Measurements from ENCODE around the gene LGMN. TPM values are rescaled to one million over a fixed set of nuclear protein-coding genes. Genes with fewer than 3 reads are reported as not detected.

LGMN gene
- total RNA-seq, 1 donor from 2014 or later, result 34.0 TPM

DNA sequence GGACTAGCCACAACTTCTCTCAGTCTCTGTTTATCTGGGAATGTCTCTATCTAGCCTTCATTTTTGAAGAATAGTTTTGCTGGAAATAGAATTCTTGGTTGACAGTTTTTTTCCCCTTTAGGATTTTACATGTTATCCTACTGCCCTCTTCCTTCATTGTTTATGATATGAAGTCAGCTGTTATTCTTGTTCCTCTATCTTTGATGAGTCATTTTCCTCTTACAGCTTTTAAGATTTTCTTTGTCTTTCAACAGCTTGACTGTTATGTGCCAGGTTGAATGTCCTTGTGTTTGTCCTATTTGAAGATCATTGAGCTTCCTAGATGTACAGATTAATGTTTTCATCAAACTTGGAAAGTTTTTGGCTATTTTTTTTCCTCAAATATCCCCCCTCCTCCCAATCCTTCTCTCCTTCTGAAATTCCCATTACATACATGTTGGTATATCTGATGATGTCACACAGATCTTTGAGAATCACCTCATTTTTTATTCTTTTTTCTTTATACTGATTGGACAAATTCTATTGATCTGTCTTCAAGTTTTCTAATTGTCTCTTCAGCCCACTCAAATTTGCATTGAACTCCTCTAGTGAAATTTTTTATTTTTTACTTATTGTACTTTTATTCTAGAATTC lies 41.1 kb upstream of the LGMN start:
- DNase-seq (ENCODE audit: low read depth) (peak; percentile 25), FAIRE-seq (no peak)
- Histone ChIP-seq H3K27me3 (ENCODE audit: control insufficient read depth, insufficient read depth, low read length) (no peaks in the 10 kb centered on the region), H3K4me3 (ENCODE audit: low read depth, low read length) (no peak overlapping the region), H3K36me3 (ENCODE audit: control insufficient read depth, insufficient read depth, low read length) (no peaks in the 10 kb centered on the region)
- TF ChIP-seq, protein P1, sequence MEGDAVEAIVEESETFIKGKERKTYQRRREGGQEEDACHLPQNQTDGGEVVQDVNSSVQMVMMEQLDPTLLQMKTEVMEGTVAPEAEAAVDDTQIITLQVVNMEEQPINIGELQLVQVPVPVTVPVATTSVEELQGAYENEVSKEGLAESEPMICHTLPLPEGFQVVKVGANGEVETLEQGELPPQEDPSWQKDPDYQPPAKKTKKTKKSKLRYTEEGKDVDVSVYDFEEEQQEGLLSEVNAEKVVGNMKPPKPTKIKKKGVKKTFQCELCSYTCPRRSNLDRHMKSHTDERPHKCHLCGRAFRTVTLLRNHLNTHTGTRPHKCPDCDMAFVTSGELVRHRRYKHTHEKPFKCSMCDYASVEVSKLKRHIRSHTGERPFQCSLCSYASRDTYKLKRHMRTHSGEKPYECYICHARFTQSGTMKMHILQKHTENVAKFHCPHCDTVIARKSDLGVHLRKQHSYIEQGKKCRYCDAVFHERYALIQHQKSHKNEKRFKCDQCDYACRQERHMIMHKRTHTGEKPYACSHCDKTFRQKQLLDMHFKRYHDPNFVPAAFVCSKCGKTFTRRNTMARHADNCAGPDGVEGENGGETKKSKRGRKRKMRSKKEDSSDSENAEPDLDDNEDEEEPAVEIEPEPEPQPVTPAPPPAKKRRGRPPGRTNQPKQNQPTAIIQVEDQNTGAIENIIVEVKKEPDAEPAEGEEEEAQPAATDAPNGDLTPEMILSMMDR (IDR thresholded peaks at IDR 0.05; ENCODE audit: insufficient read depth, low read length, severe bottlenecking), result no peak

DNA sequence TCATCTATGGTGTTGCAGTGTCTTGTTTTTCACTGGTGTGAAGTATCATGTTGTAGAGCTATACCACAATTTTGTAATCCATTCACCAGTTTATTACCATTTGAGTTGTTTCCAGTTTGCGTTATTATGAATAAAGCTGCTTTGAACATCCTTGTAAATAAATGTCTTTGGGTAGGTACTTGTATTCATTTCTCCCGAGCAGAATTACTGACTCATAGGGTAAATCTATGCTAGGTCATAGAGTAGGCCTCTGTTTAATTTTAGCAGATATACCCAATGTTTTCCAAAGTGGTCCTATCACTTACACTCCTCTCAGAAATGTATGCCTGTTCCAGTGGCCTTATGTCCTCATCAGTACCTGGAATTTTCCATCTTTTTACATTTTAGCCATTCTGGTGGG lies 39.1 kb upstream of the LGMN start:
- no peak for DNase-seq (ENCODE audit: low read depth)
- no peaks in the 10 kb centered on the region for H3K27me3 ChIP-seq (ENCODE audit: control insufficient read depth, insufficient read depth, low read length)
- FAIRE-seq, result no peak
- H3K4me3 ChIP-seq (ENCODE audit: low read depth, low read length), result no peak overlapping the region
- no peaks in the 10 kb centered on the region for H3K36me3 ChIP-seq (ENCODE audit: control insufficient read depth, insufficient read depth, low read length)
- TF ChIP-seq, protein P1 (IDR thresholded peaks at IDR 0.05; ENCODE audit: insufficient read depth, low read length, severe bottlenecking), result no peak

DNA sequence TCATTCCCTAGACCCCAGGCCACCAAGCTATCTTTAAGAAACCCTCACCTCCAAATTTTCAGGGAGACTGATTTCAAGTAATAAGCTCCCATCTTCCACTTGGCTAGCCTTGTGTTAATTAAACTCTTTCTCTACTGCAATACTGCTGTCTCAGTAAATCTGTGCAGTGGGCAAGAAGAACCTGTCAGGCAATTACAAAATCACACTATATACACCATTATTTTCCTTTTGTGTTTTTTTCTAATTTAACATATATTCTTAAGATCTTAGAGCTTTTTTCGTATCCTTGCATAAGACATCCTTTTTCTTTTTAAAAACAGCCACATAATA lies 38.0 kb upstream of the LGMN start:
- H3K36me3 ChIP-seq (ENCODE audit: control insufficient read depth, insufficient read depth, low read length), result no peaks in the 10 kb centered on the region
- TF ChIP-seq, protein P1 (IDR thresholded peaks at IDR 0.05; ENCODE audit: insufficient read depth, low read length, severe bottlenecking), result no peak
- no peaks in the 10 kb centered on the region for H3K27me3 ChIP-seq (ENCODE audit: control insufficient read depth, insufficient read depth, low read length)
- FAIRE-seq (no peak), DNase-seq (ENCODE audit: low read depth) (no peak)
- no peak overlapping the region for H3K4me3 ChIP-seq (ENCODE audit: low read depth, low read length)

DNA sequence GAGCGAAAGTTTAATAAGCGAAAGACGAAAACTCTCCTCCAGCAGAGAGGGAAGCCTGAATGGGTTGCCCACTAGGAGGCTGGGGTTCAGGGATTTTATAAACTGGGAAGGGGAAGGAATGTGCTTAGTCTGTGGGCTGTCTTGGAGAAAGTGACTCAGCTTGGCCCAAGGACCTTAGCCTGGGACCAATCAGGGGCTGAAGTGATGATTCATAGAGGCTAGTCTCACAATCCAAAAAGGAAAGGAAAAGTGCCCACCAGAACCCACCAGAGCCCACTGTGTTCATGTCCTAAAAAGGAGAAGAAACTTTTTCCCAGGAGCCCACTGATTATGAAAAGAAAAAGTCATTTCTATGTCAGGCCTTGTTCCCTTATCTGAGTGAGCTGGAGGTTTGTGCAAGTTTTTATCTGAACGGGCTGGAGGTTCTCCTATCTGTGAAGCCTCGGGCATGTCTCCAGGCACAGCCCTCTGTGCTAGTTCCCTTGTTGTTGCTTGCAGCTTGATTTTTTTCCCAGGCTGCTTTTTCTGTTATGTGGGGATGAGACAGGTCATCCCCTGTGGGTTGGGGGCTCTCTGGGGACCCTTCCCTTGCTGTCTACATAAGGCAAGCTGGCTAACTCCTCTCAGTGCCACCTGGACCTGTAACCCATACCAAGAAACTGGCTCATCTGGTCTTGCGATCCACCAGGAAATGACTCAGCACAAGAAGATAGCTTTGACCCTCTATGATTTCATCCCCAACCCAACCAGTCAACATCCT lies 37.4 kb upstream of the LGMN start:
- FAIRE-seq, result no peak
- TF ChIP-seq, protein P1 (IDR thresholded peaks at IDR 0.05; ENCODE audit: insufficient read depth, low read length, severe bottlenecking), result no peak
- Histone ChIP-seq H3K36me3 (ENCODE audit: control insufficient read depth, insufficient read depth, low read length) (no peaks in the 10 kb centered on the region), H3K4me3 (ENCODE audit: low read depth, low read length) (no peak overlapping the region), H3K27me3 (ENCODE audit: control insufficient read depth, insufficient read depth, low read length) (no peaks in the 10 kb centered on the region)
- peak; percentile 79 for DNase-seq (ENCODE audit: low read depth)

DNA sequence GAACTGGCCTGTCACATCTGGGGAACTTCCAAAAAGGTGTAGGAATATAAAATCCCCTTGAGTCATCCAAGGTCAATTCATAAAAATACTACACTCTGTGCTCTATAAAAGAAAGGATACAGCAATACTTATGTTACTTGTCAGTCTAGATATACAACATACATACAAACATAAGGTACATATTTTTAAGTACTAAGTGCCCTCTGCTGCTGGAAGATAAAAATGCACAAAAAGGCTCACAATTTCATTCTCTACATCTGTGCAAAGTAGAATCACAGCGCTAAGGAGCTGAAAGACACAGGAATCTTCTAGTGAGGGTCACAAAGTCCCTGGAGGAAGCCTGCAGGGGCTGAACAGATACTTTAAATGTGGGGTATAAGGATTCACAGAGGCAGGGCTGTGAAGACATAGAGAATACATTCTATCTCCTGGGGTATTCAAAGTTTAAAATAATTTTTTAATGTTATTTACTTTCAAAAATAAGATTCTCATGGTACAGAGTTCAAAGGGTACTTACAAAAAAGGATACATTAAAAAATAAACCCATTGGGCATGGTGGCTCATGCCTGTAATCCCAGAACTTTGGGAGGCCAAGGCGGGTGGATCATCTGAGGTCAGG lies 35.5 kb upstream of the LGMN start:
- Histone ChIP-seq H3K27me3 (ENCODE audit: control insufficient read depth, insufficient read depth, low read length) (no peaks in the 10 kb centered on the region), H3K4me3 (ENCODE audit: low read depth, low read length) (no peak overlapping the region), H3K36me3 (ENCODE audit: control insufficient read depth, insufficient read depth, low read length) (no peaks in the 10 kb centered on the region)
- DNase-seq (ENCODE audit: low read depth) (peak; percentile 69), FAIRE-seq (no peak)
- TF ChIP-seq, protein P1 (IDR thresholded peaks at IDR 0.05; ENCODE audit: insufficient read depth, low read length, severe bottlenecking), result peak; percentile 41
